GM18517 (cell line): Measurements from ENCODE around the gene VPS33B.

Source experiments
- ATAC-seq: cut with Tn5 transposase; IDR thresholded peaks from one replicate; pipeline ENCODE4 v1.9.1; 2021; ENCODE audit warnings: mild to moderate bottlenecking, moderate library complexity; ENCODE audit not compliant: unreplicated experiment

The VPS33B gene

DNA sequence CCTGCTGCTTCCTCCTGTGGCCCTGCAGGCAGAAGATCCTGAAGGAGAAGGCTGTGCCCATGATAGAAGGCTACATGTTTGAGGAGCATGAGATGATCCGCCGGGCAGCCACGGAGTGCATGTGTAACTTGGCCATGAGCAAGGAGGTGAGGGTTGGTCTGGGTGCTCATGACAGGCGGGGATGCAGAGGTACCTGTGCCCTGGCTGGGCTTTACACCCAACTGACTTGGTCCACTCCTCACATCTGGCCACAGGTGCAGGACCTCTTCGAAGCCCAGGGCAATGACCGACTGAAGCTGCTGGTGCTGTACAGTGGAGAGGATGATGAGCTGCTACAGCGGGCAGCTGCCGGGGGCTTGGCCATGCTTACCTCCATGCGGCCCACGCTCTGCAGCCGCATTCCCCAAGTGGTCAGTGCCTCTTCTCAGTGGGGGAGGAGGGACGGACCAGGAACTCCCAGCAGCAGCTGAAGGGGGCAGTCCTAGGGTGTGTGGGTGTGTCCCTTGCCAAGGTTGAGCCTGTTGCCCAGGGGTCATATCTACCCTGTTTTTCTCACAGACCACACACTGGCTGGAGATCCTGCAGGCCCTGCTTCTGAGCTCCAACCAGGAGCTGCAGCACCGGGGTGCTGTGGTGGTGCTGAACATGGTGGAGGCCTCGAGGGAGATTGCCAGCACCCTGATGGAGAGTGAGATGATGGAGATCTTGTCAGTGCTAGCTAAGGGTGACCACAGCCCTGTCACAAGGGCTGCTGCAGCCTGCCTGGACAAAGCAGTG is 69.3 kb downstream of the VPS33B start:
- no peak for ATAC-seq

DNA sequence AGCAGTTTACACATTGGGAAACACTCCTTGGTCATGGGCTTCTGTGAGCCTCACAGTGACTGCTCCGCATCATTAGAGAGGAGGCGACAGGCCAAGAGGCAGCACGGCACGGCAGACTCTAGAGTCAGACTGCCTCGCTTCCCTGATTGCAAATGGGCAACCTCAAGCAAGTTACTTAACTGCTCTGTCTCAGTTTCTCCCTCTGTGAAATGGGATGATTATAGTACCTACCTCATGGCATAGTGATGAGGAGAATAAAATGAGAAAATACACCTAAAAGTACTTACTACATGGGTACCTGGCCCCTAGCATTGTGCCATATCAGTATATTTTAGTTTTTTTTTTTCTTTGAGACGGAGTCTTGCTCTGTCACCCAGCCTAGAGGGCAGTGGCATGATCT is 71.7 kb downstream of the VPS33B start:
- no peak for ATAC-seq

DNA sequence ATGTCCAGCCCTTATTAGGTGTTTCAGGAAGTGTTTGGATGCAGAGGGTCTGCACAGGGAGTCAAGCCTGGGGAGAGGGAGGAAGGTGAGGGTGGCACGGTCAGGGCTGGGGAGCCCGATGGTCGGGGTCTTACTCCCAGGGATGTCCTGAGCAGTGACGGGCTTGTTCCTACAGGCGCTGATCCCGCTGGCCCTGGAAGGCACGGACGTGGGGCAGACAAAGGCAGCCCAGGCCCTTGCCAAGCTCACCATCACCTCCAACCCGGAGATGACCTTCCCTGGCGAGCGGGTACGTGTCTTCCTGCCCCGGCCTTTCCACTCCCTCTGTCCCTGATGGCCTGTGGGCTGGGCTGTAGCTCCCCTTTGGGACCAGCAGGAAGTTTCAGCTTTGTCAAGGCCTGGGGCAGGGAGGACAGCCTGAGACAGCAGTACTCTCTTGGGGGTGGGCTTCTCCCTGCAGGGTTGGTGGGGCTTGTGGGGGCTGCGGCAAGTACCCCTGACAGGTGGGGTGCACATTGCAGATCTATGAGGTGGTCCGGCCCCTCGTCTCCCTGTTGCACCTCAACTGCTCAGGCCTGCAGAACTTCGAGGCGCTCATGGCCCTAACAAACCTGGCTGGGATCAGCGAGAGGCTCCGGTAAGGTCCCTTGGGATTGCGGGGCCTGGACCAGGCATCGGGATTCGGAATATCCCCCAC is 72.3 kb downstream of the VPS33B start:
- no peak for ATAC-seq
